SW 1271 (cell line): ENCODE results near the gene ERCC5.

ENCODE experiments used
- DNase-seq, 2 experiments: peaks; one replicate each; lab custom pipeline; 2025; lab: John Stamatoyannopoulos, UW

ERCC5 gene

GRCh38 chr13:102922184-102922583 is 76.4 kb downstream of the ERCC5 start:
- no peak for DNase-seq
